K562 (cell line): ENCODE data around the gene SLFN14. TPM values are rescaled to one million over a fixed set of nuclear protein-coding genes. Genes with fewer than 3 reads are reported as not detected.
A peak's percentile ranks its signal among the peaks of the same experiment; 100 is the strongest.

Experiments
- BRD9 ChIP-seq: fragments of 450-650 bp; IDR thresholded peaks from 2 replicates; pipeline ENCODE4 v1.6.1; 2018; ENCODE audit warnings: low read depth; ENCODE audit not compliant: partially characterized antibody
- CCNT2 ChIP-seq: IDR thresholded peaks from 2 replicates; pipeline ENCODE4 v1.6.1; 2011; ENCODE audit warnings: borderline replicate concordance, low read depth, mild to moderate bottlenecking, moderate library complexity, mixed read lengths, low read length; ENCODE audit not compliant: insufficient read length; ENCODE audit errors: extremely low read depth
- CHCHD3 ChIP-seq: fragments of 250-450 bp; sonication (Bioruptor Pico); IDR thresholded peaks from 2 replicates; pipeline ENCODE4 v2.1.2; 2022; ENCODE audit warnings: mild to moderate bottlenecking
- GABPB1 ChIP-seq: sonication (generic); formaldehyde crosslinking; IDR thresholded peaks from 2 replicates; pipeline ENCODE4 v1.8.0; 2022; ENCODE audit warnings: mild to moderate bottlenecking, missing genetic modification reagents
- GTF2A2 ChIP-seq: IDR thresholded peaks from 2 replicates; pipeline ENCODE4 v1.6.1; 2016; ENCODE audit warnings: mild to moderate bottlenecking, missing genetic modification characterization, missing compliant biosample characterization
- HES1 ChIP-seq: fragments of 450-650 bp; IDR thresholded peaks from 2 replicates; pipeline ENCODE4 v1.6.1; 2016; ENCODE audit warnings: low read depth, mild to moderate bottlenecking, moderate library complexity
- L3MBTL2 ChIP-seq: fragments of 450-650 bp; IDR thresholded peaks from 2 replicates; pipeline ENCODE4 v1.6.1; 2016; ENCODE audit warnings: mild to moderate bottlenecking, moderate library complexity
- MEF2D ChIP-seq: conservative IDR thresholded peaks from 2 replicates; pipeline ENCODE4 v1.6.1; 2016; ENCODE audit warnings: low read depth, missing genetic modification characterization, missing compliant biosample characterization
- MTA1 ChIP-seq: fragments of 450-650 bp; IDR thresholded peaks from 2 replicates; pipeline ENCODE4 v1.6.1; 2017; ENCODE audit warnings: borderline replicate concordance
- NR2C1 ChIP-seq, 2 experiments: fragments of 450-650 bp; IDR thresholded peaks; 2 replicates each; pipeline ENCODE4 v1.6.1; 2017; ENCODE audit warnings: mild to moderate bottlenecking in 2 of 2, antibody characterized with exemption in 1 of 2, inconsistent platforms in 1 of 2, missing compliant biosample characterization in 1 of 2, missing genetic modification characterization in 1 of 2
- PRPF4 ChIP-seq: fragments of 200-400 bp; formaldehyde crosslinking; IDR thresholded peaks from one replicate; pipeline ENCODE4 v1.6.1; 2017; ENCODE audit warnings: low read length, low read depth, mild to moderate bottlenecking; ENCODE audit not compliant: insufficient read depth, poor library complexity, severe bottlenecking
- SMARCC2 ChIP-seq: fragments of 450-650 bp; IDR thresholded peaks from 2 replicates; pipeline ENCODE4 v1.6.1; 2017; ENCODE audit warnings: antibody characterized with exemption, moderate library complexity, mild to moderate bottlenecking, low read depth
- SRSF3 ChIP-seq: fragments of 200-400 bp; formaldehyde crosslinking; IDR thresholded peaks from 2 replicates; pipeline ENCODE4 v1.6.1; 2016; ENCODE audit warnings: mild to moderate bottlenecking, low read length, moderate library complexity; ENCODE audit not compliant: insufficient read depth
- ZBED1 ChIP-seq: IDR thresholded peaks from 2 replicates; pipeline ENCODE4 v1.6.1; 2014
- ZBTB34 ChIP-seq: fragments of 250-450 bp; sonication (Bioruptor Pico); IDR thresholded peaks from 2 replicates; pipeline ENCODE4 v1.8.0; 2021; ENCODE audit warnings: mild to moderate bottlenecking, moderate library complexity
- ZNF197 ChIP-seq: fragments of 200-800 bp; sonication (Bioruptor generic); IDR thresholded peaks from 2 replicates; pipeline ENCODE4 v1.6.1; 2016; ENCODE audit warnings: low read depth, missing genetic modification characterization, missing compliant biosample characterization
- ZNF584 ChIP-seq: fragments of 200-800 bp; sonication (Bioruptor generic); IDR thresholded peaks from 2 replicates; pipeline ENCODE4 v1.6.1; 2016; ENCODE audit warnings: low read depth, mild to moderate bottlenecking, missing genetic modification characterization, missing compliant biosample characterization
- ZNF589 ChIP-seq: fragments of 200-800 bp; sonication (Bioruptor generic); IDR thresholded peaks from 2 replicates; pipeline ENCODE4 v1.6.1; 2016; ENCODE audit warnings: low read depth, missing genetic modification characterization, missing compliant biosample characterization
- ZNF766 ChIP-seq: fragments of 200-800 bp; sonication (Bioruptor generic); conservative IDR thresholded peaks from 2 replicates; pipeline ENCODE4 v1.6.1; 2016; ENCODE audit warnings: missing genetic modification characterization, missing compliant biosample characterization
- ZNF785 ChIP-seq: fragments of 250-450 bp; sonication (Bioruptor Pico); IDR thresholded peaks from 2 replicates; pipeline ENCODE4 v1.4.0; 2020; ENCODE audit warnings: mild to moderate bottlenecking
- polyA plus RNA-seq, 8 experiments: library from polyadenylated mRNA; depleted of rRNA in 4 of 8; stranded (reverse) in 5 of 8; unstranded in 3 of 8; fragments of >200 nt; fragmentation: Nextera tagmentation in 2 of 8; fragmentation: Illumina TruSeq in 1 of 8; extraction: Ambion mirVana in 2 of 8; extraction: Trizol in 1 of 8; gene quantifications; 2 replicates each; pipeline versions ENCODE4 v1.2.1 to v1.2.3, GENCODE V29; 2011 to 2014; ENCODE audit warnings: inconsistent platforms in 1 of 8, missing spikeins in 1 of 8
- total RNA-seq, 7 experiments: library from RNA; depleted of rRNA in 6 of 7; stranded (reverse); fragments of >200 nt in 6 of 7; fragmentation: Illumina TruSeq in 2 of 7; extraction: Trizol in 2 of 7; gene quantifications; 2 replicates each; pipeline versions ENCODE4 v1.2.1 to v1.2.3, GENCODE V29; 2011 to 2021; ENCODE audit warnings: low replicate concordance in 1 of 7
- TF ChIP-seq, protein P1 (sequence below): fragments of 200-800 bp; sonication (Bioruptor generic); IDR thresholded peaks from 2 replicates; pipeline ENCODE4 v1.6.1; 2017; ENCODE audit warnings: missing genetic modification characterization, missing compliant biosample characterization
- TF ChIP-seq, protein P2 (sequence below): fragments of 150-350 bp; conservative IDR thresholded peaks from 2 replicates; pipeline ENCODE4 v1.6.1; 2014; ENCODE audit warnings: low read length

SLFN14 gene
- total and polyA plus RNA-seq, 9 of the 15 experiments (the other 6 are each of a cell fraction or from before 2014, with no cell fraction given) = 1.3 to 4.3 (median 3.1) TPM

DNA sequence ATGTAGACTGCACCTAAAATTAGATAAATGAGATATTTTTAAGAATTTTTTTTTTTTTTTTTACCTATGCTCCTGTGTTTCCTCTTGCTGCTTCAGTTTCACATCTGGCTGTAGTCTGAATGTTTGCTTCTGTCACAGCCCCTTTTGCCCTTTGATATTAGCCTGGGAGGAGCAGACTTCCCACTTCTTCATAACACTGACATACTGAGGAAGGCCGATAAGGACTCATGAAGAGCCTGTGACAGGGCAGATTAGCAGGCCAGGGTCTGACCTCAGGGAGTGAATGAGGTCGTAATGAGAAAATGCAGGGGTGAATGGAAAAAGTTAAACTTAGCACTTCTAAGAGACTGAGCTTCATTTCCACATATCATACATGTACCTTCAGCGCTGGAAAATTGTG lies at the start of gene SLFN14 (continued):
- TF ChIP-seq, protein P1, sequence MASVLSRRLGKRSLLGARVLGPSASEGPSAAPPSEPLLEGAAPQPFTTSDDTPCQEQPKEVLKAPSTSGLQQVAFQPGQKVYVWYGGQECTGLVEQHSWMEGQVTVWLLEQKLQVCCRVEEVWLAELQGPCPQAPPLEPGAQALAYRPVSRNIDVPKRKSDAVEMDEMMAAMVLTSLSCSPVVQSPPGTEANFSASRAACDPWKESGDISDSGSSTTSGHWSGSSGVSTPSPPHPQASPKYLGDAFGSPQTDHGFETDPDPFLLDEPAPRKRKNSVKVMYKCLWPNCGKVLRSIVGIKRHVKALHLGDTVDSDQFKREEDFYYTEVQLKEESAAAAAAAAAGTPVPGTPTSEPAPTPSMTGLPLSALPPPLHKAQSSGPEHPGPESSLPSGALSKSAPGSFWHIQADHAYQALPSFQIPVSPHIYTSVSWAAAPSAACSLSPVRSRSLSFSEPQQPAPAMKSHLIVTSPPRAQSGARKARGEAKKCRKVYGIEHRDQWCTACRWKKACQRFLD (CRISPR knock-in tag) = peak; percentile 98
- no peak for TF ChIP-seq GABPB1 (CRISPR knock-in tag)
- TF ChIP-seq CCNT2 = peak; percentile 97
- peak; percentile 89 for TF ChIP-seq MTA1
- TF ChIP-seq BRD9 = no peak
- TF ChIP-seq HES1 = peak; percentile 85
- peak; percentile 96 for TF ChIP-seq ZNF589
- peak; percentile 72 for TF ChIP-seq ZNF584 (CRISPR knock-in tag)
- no peak for TF ChIP-seq ZBTB34 (CRISPR knock-in tag)
- peak; percentile 99 for TF ChIP-seq SMARCC2
- peak; percentile 93 for TF ChIP-seq ZBED1
- no peak for TF ChIP-seq ZNF785 (CRISPR knock-in tag)
- TF ChIP-seq CHCHD3 (CRISPR knock-in tag) = peak; percentile 60; the same call in 1 of the 2 replicates
- peak; percentile 90 for TF ChIP-seq ZNF766 (CRISPR knock-in tag)
- peak; percentile 87 for TF ChIP-seq MEF2D (tag)
- TF ChIP-seq ZNF197 = peak; percentile 93
- no peak for TF ChIP-seq PRPF4
- 0 out of 2 replicates have a peak, but pooled peaks have one; percentile 46 for TF ChIP-seq L3MBTL2
- TF ChIP-seq GTF2A2 (tag) = no peak
- peak; percentile 72 for TF ChIP-seq NR2C1 (IDR thresholded peaks at IDR 0.05)
- peak; percentile 80 for TF ChIP-seq NR2C1 (tag; IDR thresholded peaks at IDR 0.05)
- TF ChIP-seq, protein P2, sequence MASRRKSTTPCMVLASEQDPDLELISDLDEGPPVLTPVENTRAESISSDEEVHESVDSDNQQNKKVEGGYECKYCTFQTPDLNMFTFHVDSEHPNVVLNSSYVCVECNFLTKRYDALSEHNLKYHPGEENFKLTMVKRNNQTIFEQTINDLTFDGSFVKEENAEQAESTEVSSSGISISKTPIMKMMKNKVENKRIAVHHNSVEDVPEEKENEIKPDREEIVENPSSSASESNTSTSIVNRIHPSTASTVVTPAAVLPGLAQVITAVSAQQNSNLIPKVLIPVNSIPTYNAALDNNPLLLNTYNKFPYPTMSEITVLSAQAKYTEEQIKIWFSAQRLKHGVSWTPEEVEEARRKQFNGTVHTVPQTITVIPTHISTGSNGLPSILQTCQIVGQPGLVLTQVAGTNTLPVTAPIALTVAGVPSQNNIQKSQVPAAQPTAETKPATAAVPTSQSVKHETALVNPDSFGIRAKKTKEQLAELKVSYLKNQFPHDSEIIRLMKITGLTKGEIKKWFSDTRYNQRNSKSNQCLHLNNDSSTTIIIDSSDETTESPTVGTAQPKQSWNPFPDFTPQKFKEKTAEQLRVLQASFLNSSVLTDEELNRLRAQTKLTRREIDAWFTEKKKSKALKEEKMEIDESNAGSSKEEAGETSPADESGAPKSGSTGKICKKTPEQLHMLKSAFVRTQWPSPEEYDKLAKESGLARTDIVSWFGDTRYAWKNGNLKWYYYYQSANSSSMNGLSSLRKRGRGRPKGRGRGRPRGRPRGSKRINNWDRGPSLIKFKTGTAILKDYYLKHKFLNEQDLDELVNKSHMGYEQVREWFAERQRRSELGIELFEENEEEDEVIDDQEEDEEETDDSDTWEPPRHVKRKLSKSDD = no peak
- TF ChIP-seq SRSF3 = no peak
